T-cell (primary cell): ENCODE measurements around the gene ZNF35. TPM values are rescaled to one million over a fixed set of nuclear protein-coding genes. Genes with fewer than 3 reads are reported as not detected.
A peak's percentile ranks its signal among the peaks of the same experiment; 100 is the strongest.

Experiments
- ATAC-seq, 4 experiments: fragments of 200-7000 bp in 3 of 4; fragments of 150-1000 bp in 1 of 4; cut with Tn5 transposase; replicated peaks in 1 of 4; 1 replicate in 3 of 4; 2 replicates in 1 of 4; pipeline ENCODE4 v1.10.0; 2021; ENCODE audit warnings: moderate library complexity in 3 of 4, mild to moderate bottlenecking in 2 of 4, moderate number of reproducible peaks in 1 of 4
- CTCF ChIA-PET, 2 donors: fragments of 300-600 bp; sonication (Branson Sonifier 250); formaldehyde crosslinking; loops; one replicate each; lab custom pipeline; 2022; ENCODE audit warnings: antibody characterized with exemption in 2 of 2; lab: Charles Lee
- POLR2A ChIA-PET, 2 donors: fragments of 300-600 bp; sonication (Branson Sonifier 250); formaldehyde crosslinking; loops; one replicate each; lab custom pipeline; 2022; ENCODE audit warnings: antibody characterized with exemption in 2 of 2; lab: Charles Lee
- DNase-seq, 35 experiments: peaks; one replicate each; pipeline versions ENCODE4 v3.0.0 to v3.0.0-alpha.2; 2013 to 2023
- H3K27ac ChIP-seq: one replicate; pipeline ENCODE4 v1.5.1; 2013; ENCODE audit warnings: low read length
- H3K27me3 ChIP-seq, 2 experiments: replicated peaks in 1 of 2; 1 replicate in 1 of 2; 2 replicates in 1 of 2; pipeline versions ENCODE4 v1.6.1 to v1.7.0; 2013; ENCODE audit warnings: low read length in 1 of 2, mixed read lengths in 1 of 2; ENCODE audit not compliant: control insufficient read depth in 2 of 2, insufficient read depth in 2 of 2; ENCODE audit errors: extremely low read depth in 1 of 2
- H3K36me3 ChIP-seq, 2 donors: 1 replicate in 1 of 2; 2 replicates in 1 of 2; pipeline versions ENCODE4 v1.6.1 to v1.7.0; 2013; ENCODE audit warnings: low read length in 1 of 2; ENCODE audit not compliant: control insufficient read depth in 2 of 2, insufficient read depth in 1 of 2; ENCODE audit errors: extremely low read depth in 1 of 2
- H3K4me1 ChIP-seq, 2 experiments: 1 replicate in 1 of 2; 2 replicates in 1 of 2; pipeline versions ENCODE4 v1.6.1 to v1.7.0; 2013; ENCODE audit warnings: low read length in 2 of 2, mixed read lengths in 1 of 2; ENCODE audit not compliant: insufficient read depth in 2 of 2, control insufficient read depth in 1 of 2; ENCODE audit errors: extremely low read depth in 1 of 2
- H3K4me3 ChIP-seq, 2 donors: 1 replicate in 1 of 2; 2 replicates in 1 of 2; pipeline versions ENCODE4 v1.5.1 to v1.7.0; 2013; ENCODE audit warnings: mild to moderate bottlenecking in 2 of 2, low read length in 1 of 2, moderate library complexity in 1 of 2; ENCODE audit not compliant: control insufficient read depth in 1 of 2; ENCODE audit errors: extremely low read depth in 1 of 2
- H3K9me3 ChIP-seq: 2 replicates; pipeline ENCODE4 v1.7.0; 2013
- H3K27ac Mint-ChIP-seq, 2 donors: one replicate each; pipeline ENCODE4 v1.8.0; 2020 to 2021; ENCODE audit warnings: mild to moderate bottlenecking in 2 of 2, mixed read lengths in 2 of 2
- H3K27me3 Mint-ChIP-seq, 2 donors: one replicate each; pipeline ENCODE4 v1.8.0; 2021 to 2022; ENCODE audit warnings: mixed read lengths in 2 of 2
- H3K36me3 Mint-ChIP-seq: one replicate; pipeline ENCODE4 v1.8.0; 2021; ENCODE audit warnings: mixed read lengths
- H3K4me1 Mint-ChIP-seq, 3 donors: one replicate each; pipeline ENCODE4 v1.8.0; 2020 to 2022; ENCODE audit warnings: mixed read lengths in 3 of 3, mild to moderate bottlenecking in 1 of 3
- H3K4me3 Mint-ChIP-seq, 3 donors: one replicate each; pipeline ENCODE4 v1.8.0; 2020 to 2022; ENCODE audit warnings: mild to moderate bottlenecking in 3 of 3, mixed read lengths in 3 of 3, moderate library complexity in 3 of 3
- H3K9me3 Mint-ChIP-seq, 3 donors: one replicate each; pipeline ENCODE4 v1.8.0; 2020 to 2022; ENCODE audit warnings: mixed read lengths in 3 of 3
- WGBS: methylation state at CpG from one replicate; pipeline ENCODE4 v1.1.5; 2013; ENCODE audit warnings: missing lambda C conversion rate; ENCODE audit not compliant: insufficient coverage; 5-methylcytosine and 5-hydroxymethylcytosine counted together
- total RNA-seq, 35 experiments: library from RNA in 6 of 35; stranded (reverse) in 6 of 35; fragments of 120-200 nt in 1 of 35; gene quantifications; one replicate each; pipeline versions ENCODE4 v1.2.1 to v1.2.4 and lab custom pipeline; 2013 to 2026

The ZNF35 gene
- total RNA-seq: 1 to 10 TPM; 2.2 to 3.5 (median 3.0) TPM
- total RNA-seq (2013): 4.8 TPM
- total RNA-seq (lab: John Stamatoyannopoulos, UW): 0.88 to 8.4 (median 3.0) reads per million in 29 experiments

DNA sequence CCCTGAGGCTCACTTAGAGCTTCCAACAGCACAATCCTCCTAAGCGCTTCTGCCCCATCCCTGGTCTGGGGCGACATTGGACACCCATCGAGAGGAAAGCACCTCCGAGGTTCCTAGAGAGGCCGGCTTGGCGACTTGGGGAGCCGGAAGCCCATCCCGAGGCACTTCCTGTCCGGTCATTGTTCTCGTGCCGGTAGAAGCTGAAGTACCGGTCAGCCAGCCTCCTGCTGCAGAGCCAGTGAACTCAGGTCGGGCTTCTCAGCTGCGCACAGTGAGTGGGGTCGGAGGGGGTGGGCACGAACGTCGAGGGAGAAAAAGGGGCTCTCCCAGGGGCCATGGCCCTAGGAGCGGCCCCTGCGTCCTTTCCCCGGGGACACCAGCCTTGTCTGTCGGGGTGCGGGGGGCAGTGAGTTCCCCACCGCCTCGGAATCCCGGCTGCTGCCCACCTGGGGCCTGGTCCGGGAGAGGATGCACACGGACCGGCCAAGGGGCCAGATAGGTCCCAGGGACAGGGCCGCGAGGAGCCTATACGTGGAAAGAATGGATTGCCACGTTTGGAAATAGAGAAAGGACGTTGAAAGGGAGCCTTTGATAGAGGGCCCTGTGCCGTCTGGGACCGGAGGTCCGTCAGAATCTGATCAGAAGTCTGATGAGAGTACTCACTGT, at the start of gene ZNF35:
Gene ZNF35, plus strand, starts transcription at position 169 of the 666 bp plus-strand sequence. CDS start 2,336 bp downstream, outside the sequence.
- Histone ChIP-seq H3K4me1 (peaks cover 6 to 8% of the 10 kb centered on the region in 2 experiments), H3K27ac (peak within 1 kb of the TSS; percentile 43), H3K27me3 (peaks cover 0 to 6% of the 10 kb centered on the region in 2 experiments), H3K36me3 (peaks cover 5 to 7% of the 10 kb centered on the region in 2 donors), H3K9me3 (peaks cover 10% of the 10 kb centered on the region), H3K4me3 (peak within 1 kb of the TSS; percentile 70 to 74)
- H3K9me3 Mint-ChIP-seq: peaks cover 6 to 47% (median 42%) of the 10 kb centered on the region in 3 donors
- H3K4me3 Mint-ChIP-seq: peak within 1 kb of the TSS; percentile 80 to 82 (median 80)
- CTCF ChIA-PET: no interaction called here
- ATAC-seq (peak in 3 of 4 experiments; percentile 20 to 61 (median 30)), DNase-seq (peak in 15 of 35 experiments; percentile 0 to 44 (median 2))
- 7% methylated on average over 35 of the region's 37 CpGs for WGBS
- H3K36me3 Mint-ChIP-seq: peaks cover 35% of the 10 kb centered on the region
- peaks cover 19 to 25% (median 23%) of the 10 kb centered on the region in 3 donors for H3K4me1 Mint-ChIP-seq
- POLR2A ChIA-PET: interaction anchor here in 1 of 2 donors (0.7 kb wide), 1 partner anchor 49 kb away, joined by 3 read pairs; no protein-coding TSS in a partner anchor
- H3K27me3 Mint-ChIP-seq: peaks cover 0 to 2% of the 10 kb centered on the region in 2 donors
- peak within 1 kb of the TSS in 1 of 2 donors; percentile 66 for H3K27ac Mint-ChIP-seq

DNA sequence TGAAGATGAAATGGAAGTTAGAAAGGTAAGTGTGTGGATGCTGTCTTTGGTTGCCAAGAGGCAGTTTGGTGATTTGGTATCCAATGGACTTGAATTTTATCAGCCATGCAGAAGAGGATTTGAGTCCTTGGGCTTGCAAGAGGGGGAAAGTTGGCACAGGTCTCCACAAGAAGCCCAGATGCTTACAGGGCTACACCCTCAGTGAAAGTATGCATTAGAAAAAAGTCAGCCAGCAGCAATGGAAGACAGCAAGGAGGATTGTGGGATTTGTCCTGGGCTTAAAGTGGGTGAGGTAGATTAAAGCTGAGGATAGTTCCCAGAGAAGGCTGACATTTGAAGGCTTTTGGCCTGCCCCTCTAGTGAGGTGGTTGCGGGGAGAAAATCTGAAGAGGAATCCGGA, 46.8 kb upstream of the ZNF35 start:
- peaks cover 0 to 6% (median 5%) of the 10 kb centered on the region in 3 donors for H3K9me3 Mint-ChIP-seq
- Histone ChIP-seq H3K9me3 (no peaks in the 10 kb centered on the region), H3K36me3 (no peaks in the 10 kb centered on the region), H3K27me3 (no peaks in the 10 kb centered on the region), H3K27ac (no peak overlapping the region), H3K4me3 (no peak overlapping the region), H3K4me1 (no peaks in the 10 kb centered on the region)
- no CpG with 5 or more reads among the region's 2 CpGs for WGBS
- no peak overlapping the region for H3K27ac Mint-ChIP-seq
- ChIA-PET CTCF (no interaction called here), POLR2A (no interaction called here)
- H3K4me1 Mint-ChIP-seq: no peaks in the 10 kb centered on the region
- DNase-seq: no peak
- no peak overlapping the region for H3K4me3 Mint-ChIP-seq
- H3K36me3 Mint-ChIP-seq: peaks cover 10% of the 10 kb centered on the region
- peaks cover 2 to 8% of the 10 kb centered on the region in 2 donors for H3K27me3 Mint-ChIP-seq
- ATAC-seq: no peak

DNA sequence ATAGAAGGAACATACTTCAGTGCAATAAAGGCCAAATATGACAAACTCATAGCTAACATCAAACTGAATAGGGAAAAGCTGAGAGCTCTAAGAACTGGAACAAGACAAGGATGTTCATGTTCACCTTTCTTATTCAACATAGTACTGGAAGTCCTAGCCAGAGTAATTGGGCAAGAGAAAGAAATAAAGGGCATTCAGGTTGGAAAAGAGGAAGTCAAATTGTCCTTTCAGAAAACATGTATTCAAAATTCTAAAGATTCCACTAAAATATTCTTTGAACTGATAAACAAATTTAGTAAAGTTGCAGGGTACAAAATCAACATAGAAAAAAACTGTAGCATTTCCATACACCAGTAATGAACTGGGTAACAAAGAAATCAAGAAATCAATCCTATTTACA, 35.9 kb upstream of the ZNF35 start:
- Histone ChIP-seq H3K27me3 (peaks cover 0 to 7% of the 10 kb centered on the region in 2 experiments), H3K27ac (no peak overlapping the region), H3K4me1 (no peaks in the 10 kb centered on the region), H3K4me3 (no peak overlapping the region), H3K9me3 (no peaks in the 10 kb centered on the region), H3K36me3 (no peaks in the 10 kb centered on the region)
- DNase-seq: no peak
- H3K9me3 Mint-ChIP-seq: no peaks in the 10 kb centered on the region
- ChIA-PET CTCF (no interaction called here), POLR2A (no interaction called here)
- no peak overlapping the region for H3K27ac Mint-ChIP-seq
- ATAC-seq: no peak
- no peaks in the 10 kb centered on the region for H3K4me1 Mint-ChIP-seq
- peaks cover 0 to 6% of the 10 kb centered on the region in 2 donors for H3K27me3 Mint-ChIP-seq
- H3K36me3 Mint-ChIP-seq: peaks cover 7% of the 10 kb centered on the region
- H3K4me3 Mint-ChIP-seq: no peak overlapping the region

DNA sequence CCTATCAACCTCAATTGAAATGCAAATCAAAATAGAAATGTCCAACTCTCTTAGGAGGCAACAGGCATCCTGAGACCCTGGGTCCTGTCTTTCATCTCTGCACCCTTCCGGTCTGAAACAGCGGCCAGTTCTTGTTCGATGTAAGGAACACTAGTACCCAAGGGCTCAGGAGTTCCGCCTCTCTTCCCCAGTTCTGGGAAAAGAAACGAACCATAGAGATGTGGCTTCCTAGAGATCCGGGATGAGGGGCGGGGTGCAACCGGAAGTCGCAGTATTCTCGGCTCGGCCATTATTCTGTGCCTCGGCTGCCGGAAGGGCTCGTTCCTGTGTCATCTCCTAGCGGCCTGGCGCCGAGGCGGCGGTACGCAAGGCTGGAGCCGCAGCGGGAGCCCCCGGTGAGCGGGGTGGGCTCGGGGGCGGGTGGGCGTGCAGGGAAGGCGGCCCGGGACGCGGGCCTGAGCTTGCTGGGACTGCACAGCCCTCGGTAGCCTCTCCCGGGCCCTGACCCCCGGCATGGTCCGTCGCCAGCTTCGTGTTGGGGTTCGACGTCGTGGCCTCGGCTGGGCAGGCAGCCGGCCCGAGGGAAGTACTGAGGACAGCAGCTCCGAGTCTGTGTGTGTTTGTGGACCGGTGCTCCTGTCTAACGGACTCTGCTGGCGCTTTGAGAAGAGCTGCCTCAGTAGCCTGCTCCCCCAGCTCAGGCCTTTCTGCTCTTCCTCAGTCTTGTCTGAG, 23.6 kb upstream of the ZNF35 start, which contains the start of gene ZNF197:
Gene ZNF197, plus strand, starts transcription at position 288 of the 732 bp plus-strand sequence. CDS start 4,119 bp downstream, outside the sequence.
- no peaks in the 10 kb centered on the region for H3K27me3 Mint-ChIP-seq
- Histone ChIP-seq H3K9me3 (no peaks in the 10 kb centered on the region), H3K27me3 (no peaks in the 10 kb centered on the region), H3K27ac (peak within 1 kb of the TSS; percentile 59), H3K4me3 (peak within 1 kb of the TSS; percentile 83 to 93), H3K36me3 (peaks cover 0 to 11% of the 10 kb centered on the region in 2 donors), H3K4me1 (peaks cover 4 to 8% of the 10 kb centered on the region in 2 experiments)
- WGBS: under 1% methylated on average over 45 of the region's 47 CpGs
- ATAC-seq: peak; percentile 79 to 95 (median 86)
- POLR2A ChIA-PET: no interaction called here
- peak in 32 of 35 experiments; percentile 5 to 62 (median 28) for DNase-seq
- no peaks in the 10 kb centered on the region for H3K9me3 Mint-ChIP-seq
- peaks cover 19% of the 10 kb centered on the region for H3K36me3 Mint-ChIP-seq
- H3K27ac Mint-ChIP-seq: peak within 1 kb of the TSS; percentile 39 to 81
- peak within 1 kb of the TSS; percentile 87 to 89 (median 89) for H3K4me3 Mint-ChIP-seq
- CTCF ChIA-PET: no interaction called here
- H3K4me1 Mint-ChIP-seq: peaks cover 41 to 50% (median 48%) of the 10 kb centered on the region in 3 donors

DNA sequence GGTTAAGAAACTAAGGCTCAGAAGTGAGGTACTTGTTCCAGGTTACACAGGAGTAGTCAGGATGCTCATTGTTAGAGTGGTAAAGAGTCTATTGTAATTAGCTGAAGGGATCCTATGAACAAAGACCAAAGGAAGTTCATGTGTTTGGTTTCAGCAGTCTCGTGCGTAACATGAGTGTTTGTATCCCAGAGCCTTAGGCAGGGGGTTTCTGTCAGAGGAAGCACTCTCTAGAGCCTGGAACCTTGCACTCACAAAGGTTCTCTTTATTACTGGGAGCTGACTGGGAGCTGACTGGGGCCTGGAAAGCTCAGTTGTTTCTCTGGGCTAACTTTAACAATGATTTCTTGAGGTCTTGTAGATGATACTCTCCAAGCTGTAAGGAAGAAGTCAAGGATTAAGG, 19.8 kb upstream of the ZNF35 start:
- Mint-ChIP-seq H3K27me3 (no peaks in the 10 kb centered on the region), H3K4me3 (no peak overlapping the region), H3K4me1 (peaks cover 45 to 52% (median 50%) of the 10 kb centered on the region in 3 donors), H3K27ac (no peak overlapping the region), H3K9me3 (no peaks in the 10 kb centered on the region), H3K36me3 (peaks cover 51% of the 10 kb centered on the region)
- Histone ChIP-seq H3K4me1 (peaks cover 4 to 8% of the 10 kb centered on the region in 2 experiments), H3K27ac (no peak overlapping the region), H3K4me3 (no peak overlapping the region), H3K36me3 (peaks cover 0 to 29% of the 10 kb centered on the region in 2 donors), H3K27me3 (no peaks in the 10 kb centered on the region), H3K9me3 (no peaks in the 10 kb centered on the region)
- ATAC-seq (no peak), DNase-seq (no peak)
- CTCF ChIA-PET: no interaction called here
- POLR2A ChIA-PET: no interaction called here
- WGBS: 100% methylated on average over 1 of the region's 2 CpGs

DNA sequence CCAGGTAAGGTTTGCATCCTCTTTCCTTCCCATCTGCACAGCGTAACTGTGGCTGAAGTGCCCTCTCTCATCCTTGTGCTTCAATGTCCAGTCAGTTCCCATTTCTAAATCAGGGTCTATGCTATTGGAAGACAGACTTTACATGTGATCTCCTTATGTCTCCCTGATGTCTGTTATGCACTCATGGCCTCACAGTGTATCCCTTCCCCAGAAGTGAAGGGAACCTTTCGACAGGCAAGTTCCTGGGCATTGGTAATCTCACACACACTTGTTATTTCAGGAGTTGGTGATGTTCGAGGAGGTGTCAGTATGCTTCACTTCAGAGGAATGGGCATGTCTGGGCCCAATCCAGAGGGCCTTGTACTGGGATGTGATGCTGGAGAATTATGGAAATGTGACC, 16.3 kb upstream of the ZNF35 start:
- H3K36me3 Mint-ChIP-seq: peaks cover 79% of the 10 kb centered on the region
- H3K27ac Mint-ChIP-seq: no peak overlapping the region
- peaks cover 0 to 49% of the 10 kb centered on the region in 2 donors for H3K36me3 ChIP-seq
- peaks cover 7% of the 10 kb centered on the region for H3K9me3 ChIP-seq
- ChIA-PET POLR2A (no interaction called here), CTCF (no interaction called here)
- H3K27me3 ChIP-seq: no peaks in the 10 kb centered on the region
- no peak for DNase-seq
- no peaks in the 10 kb centered on the region for H3K27me3 Mint-ChIP-seq
- no peaks in the 10 kb centered on the region for H3K4me1 ChIP-seq
- H3K27ac ChIP-seq: no peak overlapping the region
- H3K4me3 Mint-ChIP-seq: no peak overlapping the region
- no peak for ATAC-seq
- H3K4me1 Mint-ChIP-seq: peaks cover 25 to 27% (median 26%) of the 10 kb centered on the region in 3 donors
- H3K4me3 ChIP-seq: no peak overlapping the region
- H3K9me3 Mint-ChIP-seq: peaks cover 0 to 19% (median 16%) of the 10 kb centered on the region in 3 donors
- WGBS: 100% methylated on average over 1 of the region's 3 CpGs
